Glomerular visceral epithelial cell (primary cell): Measurements from ENCODE around the gene CTCF.
A peak's percentile ranks its signal among the peaks of the same experiment; 100 is the strongest.
"Not testable (repeated sequence)": the region's sequence is repeated elsewhere in the genome, so short reads cannot be mapped to it uniquely, and the experiment has no call there.

Experiments
- DNase-seq: peaks from one replicate; pipeline ENCODE4 v3.0.0-alpha.2; 2016; ENCODE audit errors: extremely low spot score

CTCF gene, protein sequence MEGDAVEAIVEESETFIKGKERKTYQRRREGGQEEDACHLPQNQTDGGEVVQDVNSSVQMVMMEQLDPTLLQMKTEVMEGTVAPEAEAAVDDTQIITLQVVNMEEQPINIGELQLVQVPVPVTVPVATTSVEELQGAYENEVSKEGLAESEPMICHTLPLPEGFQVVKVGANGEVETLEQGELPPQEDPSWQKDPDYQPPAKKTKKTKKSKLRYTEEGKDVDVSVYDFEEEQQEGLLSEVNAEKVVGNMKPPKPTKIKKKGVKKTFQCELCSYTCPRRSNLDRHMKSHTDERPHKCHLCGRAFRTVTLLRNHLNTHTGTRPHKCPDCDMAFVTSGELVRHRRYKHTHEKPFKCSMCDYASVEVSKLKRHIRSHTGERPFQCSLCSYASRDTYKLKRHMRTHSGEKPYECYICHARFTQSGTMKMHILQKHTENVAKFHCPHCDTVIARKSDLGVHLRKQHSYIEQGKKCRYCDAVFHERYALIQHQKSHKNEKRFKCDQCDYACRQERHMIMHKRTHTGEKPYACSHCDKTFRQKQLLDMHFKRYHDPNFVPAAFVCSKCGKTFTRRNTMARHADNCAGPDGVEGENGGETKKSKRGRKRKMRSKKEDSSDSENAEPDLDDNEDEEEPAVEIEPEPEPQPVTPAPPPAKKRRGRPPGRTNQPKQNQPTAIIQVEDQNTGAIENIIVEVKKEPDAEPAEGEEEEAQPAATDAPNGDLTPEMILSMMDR

GRCh38 chr16:67562526-67562917, at the start of gene CTCF:
Gene CTCF, plus strand, starts transcription at chr16:67562526. Its CDS starts 48,307 bp downstream, at chr16:67610833.
- DNase-seq: peak; percentile 83

GRCh38 chr16:67513892-67514291, 48.4 kb upstream of the CTCF start:
- DNase-seq: not testable (repeated sequence)

- peak; percentile 76 for DNase-seq
These were observed 47.9 kb upstream of the CTCF start for GRCh38 chr16:67514382-67514828.

DNA sequence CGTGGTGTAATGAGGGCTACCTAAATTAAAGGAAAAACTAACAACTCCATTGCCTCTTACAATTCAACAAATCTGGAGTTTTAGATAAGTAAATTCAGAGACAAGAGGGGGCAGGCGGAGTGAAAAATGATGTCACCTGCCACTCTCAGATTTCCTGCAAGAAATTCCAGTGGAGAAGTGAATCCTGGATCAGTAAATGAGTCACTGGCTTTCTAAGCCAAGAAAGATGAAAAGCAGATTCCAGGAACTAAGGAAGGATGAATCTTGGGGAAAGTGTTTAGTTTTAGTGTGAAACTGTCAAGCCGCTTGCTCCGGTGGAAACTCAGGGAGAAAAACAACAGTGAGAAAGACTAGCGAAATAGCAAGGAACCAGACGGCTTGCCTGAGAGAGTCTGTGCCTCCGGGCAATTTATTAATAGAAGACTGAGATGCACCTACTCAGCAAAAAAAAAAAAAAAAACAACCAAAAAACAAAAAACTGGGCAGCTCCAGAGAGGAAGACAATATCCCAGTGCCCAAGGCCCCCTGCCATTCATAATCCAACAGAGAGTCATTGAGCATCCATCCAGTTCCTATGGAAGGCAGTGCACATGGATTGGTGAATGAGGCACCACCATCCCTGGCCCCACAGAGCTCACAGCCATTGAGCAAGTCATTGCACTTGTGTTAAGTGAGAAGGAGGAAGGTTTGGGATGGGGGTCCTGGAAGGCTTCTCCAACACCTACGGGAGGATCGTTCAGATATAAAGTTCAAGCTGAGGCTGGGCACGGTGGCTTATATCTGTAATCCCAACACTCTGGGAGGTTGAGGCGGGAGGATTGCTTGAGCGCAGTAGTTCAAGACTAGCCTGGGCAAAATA, 45.8 kb upstream of the CTCF start:
- peak; percentile 75 for DNase-seq

- DNase-seq: no peak
These were observed 45.2 kb upstream of the CTCF start for GRCh38 chr16:67517155-67517445.

GRCh38 chr16:67517661-67518423, 44.5 kb upstream of the CTCF start:
- DNase-seq: peak; percentile 67

GRCh38 chr16:67518676-67519075, 43.6 kb upstream of the CTCF start:
- DNase-seq: no peak

DNA sequence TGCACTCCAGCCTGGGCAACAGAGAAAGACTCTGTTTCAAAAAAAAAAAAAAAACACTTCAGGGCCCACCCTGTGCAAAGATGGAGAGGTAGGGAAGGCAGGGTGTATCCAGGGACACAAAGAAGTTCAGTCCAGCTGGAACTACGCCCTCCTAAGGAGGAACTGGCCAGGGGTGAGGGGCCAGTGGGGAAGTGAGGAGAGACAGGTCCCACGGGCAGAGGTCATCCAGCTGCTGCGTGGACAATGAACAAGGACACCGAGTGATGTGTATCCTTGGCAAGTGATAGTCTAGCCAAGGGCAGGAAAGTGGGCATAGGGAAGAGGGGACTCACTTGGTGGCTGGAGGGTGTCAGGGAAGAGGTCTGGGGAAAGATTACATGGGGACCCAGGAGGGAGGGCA, 43.1 kb upstream of the CTCF start:
- no peak for DNase-seq

DNA sequence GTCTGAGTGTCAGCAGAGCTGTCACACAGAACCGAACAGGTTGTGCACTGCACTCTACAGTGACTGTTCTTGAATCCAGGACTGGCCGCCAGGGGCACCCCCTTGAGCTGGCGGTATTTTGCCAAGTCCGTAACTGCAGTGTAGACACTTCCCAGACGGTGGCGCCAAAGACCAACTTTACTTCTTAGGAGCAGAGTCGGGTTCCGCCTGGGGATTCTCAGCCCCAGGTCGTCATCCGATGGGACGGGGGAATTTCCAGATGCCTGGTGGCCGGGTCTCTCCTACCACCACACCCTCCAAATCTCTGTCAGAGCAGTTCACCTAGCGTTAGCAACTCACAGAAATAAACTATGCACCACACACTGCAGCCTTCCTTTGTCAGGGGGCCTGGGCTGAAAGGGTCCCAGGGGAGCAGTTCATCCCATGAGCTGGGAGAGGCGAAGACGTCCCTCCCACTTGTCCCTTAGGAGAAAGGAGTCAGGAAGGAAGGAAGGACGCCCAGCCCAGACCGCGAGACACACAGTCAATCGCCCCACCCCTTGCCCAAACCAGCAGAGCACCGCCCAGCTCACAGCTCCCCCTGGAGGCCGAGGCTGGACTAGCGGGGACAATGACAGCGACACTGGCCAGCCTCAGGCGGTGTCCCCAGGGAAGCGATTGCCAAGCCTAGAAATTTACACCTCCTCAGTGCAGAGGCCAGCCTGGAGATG, 41.1 kb upstream of the CTCF start:
- peak; percentile 96 for DNase-seq

DNA sequence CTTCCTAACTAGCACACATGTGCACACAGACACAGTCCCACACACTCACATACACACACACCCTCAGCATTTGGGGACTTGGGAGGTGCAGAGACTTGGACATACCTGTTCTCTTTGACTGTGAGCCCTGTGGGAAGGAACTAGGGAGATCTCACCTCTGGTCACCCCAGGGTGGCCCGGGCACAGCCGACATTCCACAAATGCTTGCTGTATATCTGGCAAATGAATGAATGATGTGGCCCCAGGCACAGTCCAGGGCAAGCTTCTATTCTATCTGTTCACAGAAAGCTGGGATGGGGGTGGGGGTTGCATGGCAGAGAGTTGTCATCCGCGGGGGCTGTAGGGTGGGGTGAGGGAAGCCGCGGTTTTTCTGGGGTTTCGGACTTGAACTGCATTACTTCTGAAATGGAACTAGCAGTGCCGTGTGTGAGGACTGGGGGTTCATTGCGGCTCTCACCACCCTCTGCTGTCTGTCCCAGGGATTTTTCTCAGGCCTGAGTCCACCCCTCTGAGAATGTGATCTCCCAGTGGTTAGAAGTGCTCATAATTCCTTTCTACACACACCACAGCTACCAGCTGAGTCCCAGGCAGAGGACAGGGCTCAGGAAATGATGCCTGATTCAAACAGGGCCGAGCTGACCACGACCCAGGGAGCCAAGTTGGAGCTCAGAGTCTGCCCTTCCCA, 37.0 kb upstream of the CTCF start:
- DNase-seq: no peak

- no peak for DNase-seq
These were observed 36.1 kb upstream of the CTCF start for GRCh38 chr16:67526149-67526791.

GRCh38 chr16:67528222-67528869, 34.0 kb upstream of the CTCF start, which contains the start of gene RIPOR1:
Gene RIPOR1, plus strand, starts transcription at chr16:67528829. Its CDS starts 9,618 bp downstream, at chr16:67538447.
- DNase-seq: peak; percentile 52

GRCh38 chr16:67528870-67529581, 33.3 kb upstream of the CTCF start:
- DNase-seq: no peak

DNA sequence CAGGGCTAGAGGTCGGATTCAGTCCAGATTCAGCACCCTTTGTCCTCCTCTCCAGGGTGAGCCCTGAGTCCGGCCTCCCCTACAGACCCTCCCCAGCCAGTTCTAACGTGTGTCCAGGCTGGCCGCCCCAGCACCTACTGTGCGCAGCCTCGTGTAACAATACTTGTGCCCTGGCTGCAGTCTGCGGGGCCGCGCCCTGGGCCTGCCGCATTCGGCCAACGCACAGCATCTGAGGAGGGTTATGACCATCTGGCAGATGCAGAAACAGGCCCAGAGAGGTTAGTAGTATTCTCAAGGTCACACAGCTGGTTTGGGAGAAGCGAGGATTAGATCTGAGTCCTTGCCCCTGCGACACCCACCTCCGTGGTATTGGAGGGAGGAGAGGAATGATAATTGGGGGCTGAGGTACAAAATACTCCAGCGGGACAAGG, 32.7 kb upstream of the CTCF start:
- no peak for DNase-seq

- peak; percentile 87 for DNase-seq
These were observed 32.0 kb upstream of the CTCF start for GRCh38 chr16:67530013-67530939.

DNA sequence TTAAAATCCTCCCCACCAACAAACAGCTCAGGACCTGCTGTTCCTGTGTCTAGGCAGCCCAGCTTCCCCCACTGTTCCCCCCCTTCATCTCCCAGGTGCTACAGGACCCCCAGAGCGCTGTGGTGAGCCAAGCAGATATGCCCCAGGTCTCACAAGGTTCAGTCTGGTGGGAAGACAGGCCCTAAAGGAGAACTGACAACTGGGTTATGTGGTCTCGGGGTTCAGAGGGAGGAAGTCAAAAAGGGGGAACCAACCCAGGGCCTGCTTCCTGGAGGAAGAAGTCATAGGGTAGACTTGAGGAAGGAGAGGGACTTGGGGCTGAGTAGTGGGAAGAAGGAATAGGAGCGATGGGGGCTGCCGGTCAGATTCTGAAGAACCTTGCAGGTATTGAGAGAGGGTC, 31.1 kb upstream of the CTCF start:
- DNase-seq: no peak

- DNase-seq: no peak
These were observed 29.2 kb upstream of the CTCF start for GRCh38 chr16:67533024-67533560.
